Breast epithelium (tissue), 4 donors: Measurements from ENCODE around the gene HSD17B8. TPM values are rescaled to one million over a fixed set of nuclear protein-coding genes. Genes with fewer than 3 reads are reported as not detected.

Experiments used
- DNase-seq, 2 donors: peaks; one replicate each; pipeline ENCODE4 v3.0.0-alpha.2; 2019; ENCODE audit warnings: low spot score in 2 of 2
- H3K27ac ChIP-seq, 2 donors: fragments of 200-600 bp; sonication (generic) in 1 of 2; one replicate each; pipeline ENCODE4 v1.5.1; 2016 to 2019; ENCODE audit warnings: mild to moderate bottlenecking in 1 of 2
- H3K27me3 ChIP-seq, 2 donors: fragments of 200-600 bp; sonication (generic) in 1 of 2; one replicate each; pipeline versions ENCODE4 v1.5.1 to v1.6.0; 2017 to 2019; ENCODE audit warnings: control low read depth in 1 of 2, mild to moderate bottlenecking in 1 of 2
- H3K36me3 ChIP-seq: fragments of 200-600 bp; one replicate; pipeline ENCODE4 v1.5.1; 2019
- H3K4me1 ChIP-seq, 2 donors: fragments of 200-600 bp; sonication (generic); one replicate each; pipeline ENCODE4 v1.5.1; 2016 to 2019; ENCODE audit warnings: control low read depth in 1 of 2
- H3K4me3 ChIP-seq, 3 donors: fragments of 200-600 bp; sonication (generic); 1 replicate in 2 of 3; 2 replicates in 1 of 3; pipeline ENCODE4 v1.5.1; 2016 to 2019; ENCODE audit warnings: mild to moderate bottlenecking in 3 of 3, moderate library complexity in 2 of 3
- H3K9me3 ChIP-seq, 2 donors: fragments of 200-600 bp; sonication (generic) in 1 of 2; one replicate each; pipeline ENCODE4 v1.5.1; 2016 to 2019; ENCODE audit warnings: control low read depth in 1 of 2
- POLR2A ChIP-seq: fragments of 450-650 bp; IDR thresholded peaks from one replicate; pipeline ENCODE4 v1.6.1; 2016; ENCODE audit warnings: antibody characterized with exemption, mild to moderate bottlenecking, moderate library complexity
- POLR2AphosphoS5 ChIP-seq, 3 donors: sonication (generic); formaldehyde crosslinking; IDR thresholded peaks; one replicate each; pipeline ENCODE4 v1.6.1; 2017; ENCODE audit warnings: antibody characterized with exemption in 3 of 3
- intact Hi-C: fragments of 100-400 bp; cut with DNase I; formaldehyde crosslinking; loops from one replicate; pipeline ENCODE4 v1.15.1; 2023; ENCODE audit warnings: low total_unique reads
- total RNA-seq, 3 donors: library from RNA; depleted of rRNA; stranded (reverse); fragments of >200 nt; gene quantifications; one replicate each; pipeline ENCODE4 v1.1.0, GENCODE V29; 2016
- TF ChIP-seq, protein P1 (sequence below), 3 donors: fragments of 450-650 bp; IDR thresholded peaks; one replicate each; pipeline ENCODE4 v1.5.1; 2016 to 2017; ENCODE audit warnings: antibody characterized with exemption in 3 of 3, mild to moderate bottlenecking in 3 of 3, moderate library complexity in 3 of 3

HSD17B8 gene
- total RNA-seq, 3 donors from 2014 or later: 17.0 to 33.8 (median 18.4) TPM

GRCh38 chr6:33206027-33206863 lies 1.8 kb downstream of the HSD17B8 start:
- DNase-seq: no peak
- H3K4me1 ChIP-seq: peaks cover 15 to 33% of the 10 kb centered on the region in 2 donors
- no peaks in the 10 kb centered on the region for H3K36me3 ChIP-seq
- H3K4me3 ChIP-seq: no peak overlapping the region
- no peak overlapping the region for H3K27ac ChIP-seq
- TF ChIP-seq POLR2A: no peak
- TF ChIP-seq, protein P1, sequence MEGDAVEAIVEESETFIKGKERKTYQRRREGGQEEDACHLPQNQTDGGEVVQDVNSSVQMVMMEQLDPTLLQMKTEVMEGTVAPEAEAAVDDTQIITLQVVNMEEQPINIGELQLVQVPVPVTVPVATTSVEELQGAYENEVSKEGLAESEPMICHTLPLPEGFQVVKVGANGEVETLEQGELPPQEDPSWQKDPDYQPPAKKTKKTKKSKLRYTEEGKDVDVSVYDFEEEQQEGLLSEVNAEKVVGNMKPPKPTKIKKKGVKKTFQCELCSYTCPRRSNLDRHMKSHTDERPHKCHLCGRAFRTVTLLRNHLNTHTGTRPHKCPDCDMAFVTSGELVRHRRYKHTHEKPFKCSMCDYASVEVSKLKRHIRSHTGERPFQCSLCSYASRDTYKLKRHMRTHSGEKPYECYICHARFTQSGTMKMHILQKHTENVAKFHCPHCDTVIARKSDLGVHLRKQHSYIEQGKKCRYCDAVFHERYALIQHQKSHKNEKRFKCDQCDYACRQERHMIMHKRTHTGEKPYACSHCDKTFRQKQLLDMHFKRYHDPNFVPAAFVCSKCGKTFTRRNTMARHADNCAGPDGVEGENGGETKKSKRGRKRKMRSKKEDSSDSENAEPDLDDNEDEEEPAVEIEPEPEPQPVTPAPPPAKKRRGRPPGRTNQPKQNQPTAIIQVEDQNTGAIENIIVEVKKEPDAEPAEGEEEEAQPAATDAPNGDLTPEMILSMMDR (IDR thresholded peaks at IDR 0.05): no peak
- TF ChIP-seq POLR2AphosphoS5 (IDR thresholded peaks at IDR 0.05): no peak
- H3K27me3 ChIP-seq: no peaks in the 10 kb centered on the region
- no peaks in the 10 kb centered on the region for H3K9me3 ChIP-seq
- intact Hi-C loops: no loop called here

DNA sequence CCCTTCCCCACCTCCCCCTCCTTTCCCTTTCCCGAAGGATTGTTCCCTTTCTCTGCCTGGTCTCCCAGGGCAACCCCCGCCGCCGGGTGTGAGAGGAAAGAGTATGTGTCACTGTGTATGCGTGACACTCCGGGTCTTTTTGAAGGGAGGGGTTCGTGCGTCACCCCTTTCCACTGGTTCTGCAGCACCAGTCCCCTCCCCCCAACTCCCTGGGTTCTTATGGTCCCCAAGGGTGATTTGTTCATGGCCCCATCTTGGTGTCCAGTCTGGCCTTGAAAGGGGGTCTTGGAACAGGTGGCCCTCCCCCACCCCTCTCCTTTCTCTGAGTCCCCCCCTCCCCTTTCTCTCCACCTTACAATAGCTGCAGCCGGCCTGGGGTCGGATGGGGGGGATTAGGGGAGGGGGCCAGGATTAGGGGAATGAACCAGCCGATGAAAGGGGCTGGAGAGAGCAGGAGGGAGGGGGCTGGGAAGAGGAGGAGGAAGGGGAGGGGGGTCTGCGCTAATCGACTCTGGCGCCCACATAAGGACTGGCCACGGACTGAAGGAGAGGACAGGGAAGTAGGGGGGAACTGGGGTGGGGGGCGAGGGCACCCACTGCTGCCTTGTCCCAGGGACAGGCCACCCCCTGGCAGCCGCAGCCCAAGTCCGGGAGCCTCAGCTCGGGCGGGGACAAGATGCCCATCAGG lies 2.6 kb downstream of the HSD17B8 start:
- H3K9me3 ChIP-seq: no peaks in the 10 kb centered on the region
- H3K27me3 ChIP-seq: no peaks in the 10 kb centered on the region
- no peak for DNase-seq
- peaks cover 9 to 27% of the 10 kb centered on the region in 2 donors for H3K4me1 ChIP-seq
- intact Hi-C loops: no loop called here
- H3K36me3 ChIP-seq: no peaks in the 10 kb centered on the region
- H3K27ac ChIP-seq: peak overlapping the region; percentile 97 to 99
- H3K4me3 ChIP-seq: peak overlapping the region; percentile 73 to 91 (median 91)
- TF ChIP-seq, protein P1 (IDR thresholded peaks at IDR 0.05): no peak
- TF ChIP-seq POLR2A: no peak
- TF ChIP-seq POLR2AphosphoS5 (IDR thresholded peaks at IDR 0.05): no peak

DNA sequence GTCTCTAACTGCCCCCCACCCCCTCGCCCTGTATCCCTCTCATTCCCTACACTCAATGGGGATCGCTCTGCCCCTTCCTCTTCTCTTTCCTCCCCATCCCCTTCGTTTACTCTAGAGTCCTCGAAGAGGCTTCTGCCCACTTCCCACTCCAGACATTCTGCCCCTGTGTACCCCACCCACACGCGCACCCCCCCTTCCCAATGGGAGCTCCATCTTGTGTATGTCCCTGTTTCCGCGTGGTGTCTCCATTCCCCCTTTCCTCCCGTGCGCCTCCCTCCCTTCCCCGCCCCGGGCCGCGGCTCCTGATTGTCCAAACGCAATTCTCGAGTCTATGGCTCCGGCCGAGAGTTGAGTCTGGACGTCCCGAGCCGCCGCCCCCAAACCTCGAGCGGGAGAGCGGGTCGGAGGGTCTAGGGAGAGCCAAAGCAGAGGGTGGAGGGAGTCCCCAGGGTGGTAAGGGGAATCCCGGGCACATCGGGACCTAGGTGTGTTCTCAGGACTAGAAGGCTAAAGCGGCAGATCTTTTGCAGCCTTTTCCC lies 3.2 kb downstream of the HSD17B8 start:
- H3K4me3 ChIP-seq: peak overlapping the region; percentile 73 to 91 (median 91)
- H3K36me3 ChIP-seq: no peaks in the 10 kb centered on the region
- no peaks in the 10 kb centered on the region for H3K9me3 ChIP-seq
- peak overlapping the region; percentile 97 to 99 for H3K27ac ChIP-seq
- H3K4me1 ChIP-seq: peaks cover 5 to 22% of the 10 kb centered on the region in 2 donors
- no peaks in the 10 kb centered on the region for H3K27me3 ChIP-seq
- TF ChIP-seq POLR2AphosphoS5 (IDR thresholded peaks at IDR 0.05) (no peak), POLR2A (no peak)
- TF ChIP-seq, protein P1 (IDR thresholded peaks at IDR 0.05): no peak
- intact Hi-C loops: no loop called here
- DNase-seq: peak; percentile 69 to 73

GRCh38 chr6:33208091-33208967 lies 3.9 kb downstream of the HSD17B8 start, which contains the start of gene RING1:
Gene RING1 (plus strand): TSS chr6:33208500. CDS start chr6:33208823, 323 bp downstream.
- Histone ChIP-seq H3K36me3 (no peaks in the 10 kb centered on the region), H3K4me1 (peaks cover 5 to 22% of the 10 kb centered on the region in 2 donors), H3K4me3 (peak within 1 kb of the TSS; percentile 73 to 91 (median 91)), H3K27me3 (no peaks in the 10 kb centered on the region), H3K27ac (peak within 1 kb of the TSS; percentile 97 to 99), H3K9me3 (no peaks in the 10 kb centered on the region)
- intact Hi-C loops: no loop called here
- peak; percentile 87 for DNase-seq
- peak; percentile 99 to 100 (median 99) for TF ChIP-seq POLR2AphosphoS5 (IDR thresholded peaks at IDR 0.05)
- TF ChIP-seq, protein P1 (IDR thresholded peaks at IDR 0.05): no peak
- peak; percentile 98 for TF ChIP-seq POLR2A
